Nephron (organoid): ENCODE measurements around the gene TMCO4.
A peak's percentile ranks its signal among the peaks of the same experiment; 100 is the strongest.

ENCODE experiments used
- H3K27ac Mint-ChIP-seq, 3 experiments: 2 replicates each; pipeline ENCODE4 v1.8.0; 2020; ENCODE audit warnings: mixed read lengths in 3 of 3, mild to moderate bottlenecking in 2 of 3, moderate library complexity in 1 of 3
- H3K27me3 Mint-ChIP-seq: 2 replicates; pipeline ENCODE4 v1.8.0; 2021; ENCODE audit warnings: low read depth, mild to moderate bottlenecking, moderate library complexity, mixed read lengths
- H3K36me3 Mint-ChIP-seq: 2 replicates; pipeline ENCODE4 v1.8.0; 2020; ENCODE audit warnings: low read depth, mixed read lengths
- H3K4me1 Mint-ChIP-seq: 2 replicates; pipeline ENCODE4 v1.8.0; 2020; ENCODE audit warnings: mixed read lengths
- H3K4me3 Mint-ChIP-seq, 3 experiments: 2 replicates each; pipeline ENCODE4 v1.8.0; 2020; ENCODE audit warnings: mild to moderate bottlenecking in 3 of 3, mixed read lengths in 3 of 3, moderate library complexity in 2 of 3
- H3K9me3 Mint-ChIP-seq: 2 replicates; pipeline ENCODE4 v1.8.0; 2020; ENCODE audit warnings: mixed read lengths
- TF ChIP-seq, protein P1 (sequence below), 3 experiments: fragments of 200-600 bp; sonication (generic); IDR thresholded peaks; one replicate each; pipeline ENCODE4 v1.5.0; 2021; ENCODE audit warnings: antibody characterized with exemption in 3 of 3; ENCODE audit not compliant: unreplicated experiment in 3 of 3

Gene TMCO4

DNA sequence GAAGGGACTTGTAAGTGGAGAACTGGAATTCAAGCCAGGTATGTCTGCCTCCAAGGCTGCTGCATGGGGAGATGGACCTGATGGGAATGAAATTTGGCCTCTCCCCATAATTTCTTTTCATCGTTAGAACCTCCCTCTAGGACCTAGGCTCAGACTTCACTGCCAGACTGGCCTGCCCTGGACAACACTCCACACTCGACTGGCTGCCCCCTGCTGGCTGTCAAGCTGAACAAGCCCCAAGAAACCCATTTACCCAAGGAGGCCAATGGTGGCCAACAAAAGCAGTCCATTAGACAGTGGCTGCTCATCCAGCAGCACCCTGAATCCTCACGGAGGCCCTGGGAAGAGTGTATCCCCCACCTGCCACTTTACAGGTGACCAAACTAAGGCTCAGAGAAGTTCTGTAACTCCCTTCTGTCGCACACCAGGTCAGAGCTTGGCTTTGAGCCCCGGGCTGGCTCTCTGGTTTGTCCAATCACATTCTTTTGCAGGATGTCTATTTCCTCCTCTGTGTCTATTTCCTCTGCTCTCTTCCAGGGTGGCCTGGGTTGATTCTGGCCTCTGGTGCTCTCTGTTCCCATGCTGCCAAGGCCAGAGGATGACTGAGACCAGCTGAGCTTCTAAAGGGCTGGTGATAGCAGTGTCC is 11.6 kb upstream of the TMCO4 start:
- H3K4me1 Mint-ChIP-seq = peaks cover 29% of the 10 kb centered on the region
- H3K9me3 Mint-ChIP-seq = peaks cover 7% of the 10 kb centered on the region
- no peaks in the 10 kb centered on the region for H3K36me3 Mint-ChIP-seq
- no peak overlapping the region for H3K27ac Mint-ChIP-seq
- no peak overlapping the region for H3K4me3 Mint-ChIP-seq
- TF ChIP-seq, protein P1, sequence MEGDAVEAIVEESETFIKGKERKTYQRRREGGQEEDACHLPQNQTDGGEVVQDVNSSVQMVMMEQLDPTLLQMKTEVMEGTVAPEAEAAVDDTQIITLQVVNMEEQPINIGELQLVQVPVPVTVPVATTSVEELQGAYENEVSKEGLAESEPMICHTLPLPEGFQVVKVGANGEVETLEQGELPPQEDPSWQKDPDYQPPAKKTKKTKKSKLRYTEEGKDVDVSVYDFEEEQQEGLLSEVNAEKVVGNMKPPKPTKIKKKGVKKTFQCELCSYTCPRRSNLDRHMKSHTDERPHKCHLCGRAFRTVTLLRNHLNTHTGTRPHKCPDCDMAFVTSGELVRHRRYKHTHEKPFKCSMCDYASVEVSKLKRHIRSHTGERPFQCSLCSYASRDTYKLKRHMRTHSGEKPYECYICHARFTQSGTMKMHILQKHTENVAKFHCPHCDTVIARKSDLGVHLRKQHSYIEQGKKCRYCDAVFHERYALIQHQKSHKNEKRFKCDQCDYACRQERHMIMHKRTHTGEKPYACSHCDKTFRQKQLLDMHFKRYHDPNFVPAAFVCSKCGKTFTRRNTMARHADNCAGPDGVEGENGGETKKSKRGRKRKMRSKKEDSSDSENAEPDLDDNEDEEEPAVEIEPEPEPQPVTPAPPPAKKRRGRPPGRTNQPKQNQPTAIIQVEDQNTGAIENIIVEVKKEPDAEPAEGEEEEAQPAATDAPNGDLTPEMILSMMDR (IDR thresholded peaks at IDR 0.05; ENCODE audit: unreplicated experiment in 3 of 3) = peak in 1 of 3 experiments; percentile 14
- H3K27me3 Mint-ChIP-seq = peaks cover 5% of the 10 kb centered on the region

GRCh38 chr1:19809044-19809750 is 9.5 kb upstream of the TMCO4 start:
- Mint-ChIP-seq H3K36me3 (no peaks in the 10 kb centered on the region), H3K9me3 (peaks cover 7% of the 10 kb centered on the region), H3K4me1 (peaks cover 16% of the 10 kb centered on the region), H3K27me3 (peaks cover 10% of the 10 kb centered on the region), H3K27ac (no peak overlapping the region), H3K4me3 (no peak overlapping the region)
- TF ChIP-seq, protein P1 (IDR thresholded peaks at IDR 0.05; ENCODE audit: unreplicated experiment in 3 of 3) = no peak

DNA sequence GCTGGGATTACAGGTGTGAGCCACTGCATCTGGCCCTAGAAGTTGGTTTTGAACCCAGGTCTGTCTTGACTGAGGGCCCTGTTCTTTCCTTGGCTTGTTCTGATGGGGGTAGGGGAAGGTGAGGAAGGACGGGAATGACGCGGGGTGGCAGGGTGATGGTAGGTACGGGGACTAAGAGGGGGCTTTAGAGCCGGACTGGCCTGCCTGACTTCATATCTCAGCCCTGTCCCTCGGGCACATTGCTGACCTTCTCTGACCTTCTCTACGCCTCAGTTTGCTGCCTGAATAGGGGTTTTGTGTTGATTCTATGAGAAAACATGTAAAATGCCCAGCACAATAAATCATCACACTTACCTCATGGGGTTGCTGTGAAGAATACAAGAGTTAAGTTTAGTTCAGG is 8.6 kb upstream of the TMCO4 start:
- peaks cover 10% of the 10 kb centered on the region for H3K27me3 Mint-ChIP-seq
- peaks cover 9% of the 10 kb centered on the region for H3K4me1 Mint-ChIP-seq
- H3K9me3 Mint-ChIP-seq = peaks cover 7% of the 10 kb centered on the region
- no peak overlapping the region for H3K4me3 Mint-ChIP-seq
- H3K27ac Mint-ChIP-seq = peak overlapping the region in 1 of 3 experiments; percentile 41
- TF ChIP-seq, protein P1 (IDR thresholded peaks at IDR 0.05; ENCODE audit: unreplicated experiment in 3 of 3) = no peak
- H3K36me3 Mint-ChIP-seq = no peaks in the 10 kb centered on the region

DNA sequence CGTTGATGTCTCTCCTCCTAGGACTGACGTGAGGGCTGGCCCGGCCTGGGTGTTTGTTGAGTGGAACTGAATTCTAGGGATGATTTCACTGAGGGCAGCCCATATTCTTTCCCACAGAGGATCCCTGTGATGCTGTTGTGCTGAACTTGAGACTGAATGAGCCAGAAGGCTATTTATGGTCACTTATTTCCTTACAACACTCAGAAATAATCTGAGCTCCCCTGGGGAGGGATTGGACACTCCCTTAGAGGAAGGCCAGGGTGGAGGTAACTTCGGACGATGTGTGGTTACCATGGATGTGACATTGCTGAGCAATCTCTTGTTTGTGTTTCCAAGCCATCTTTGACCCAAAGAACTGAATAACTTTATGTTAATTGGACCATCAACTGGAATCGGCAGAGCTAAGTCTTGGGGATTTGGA is 5.1 kb upstream of the TMCO4 start:
- no peak overlapping the region for H3K4me3 Mint-ChIP-seq
- H3K27me3 Mint-ChIP-seq = peaks cover 30% of the 10 kb centered on the region
- H3K36me3 Mint-ChIP-seq = no peaks in the 10 kb centered on the region
- peaks cover 5% of the 10 kb centered on the region for H3K9me3 Mint-ChIP-seq
- peak overlapping the region; percentile 47 to 89 (median 52) for H3K27ac Mint-ChIP-seq
- TF ChIP-seq, protein P1 (IDR thresholded peaks at IDR 0.05; ENCODE audit: unreplicated experiment in 3 of 3) = no peak
- peaks cover 6% of the 10 kb centered on the region for H3K4me1 Mint-ChIP-seq

GRCh38 chr1:19802269-19802668 is 2.6 kb upstream of the TMCO4 start:
- TF ChIP-seq, protein P1 (IDR thresholded peaks at IDR 0.05; ENCODE audit: unreplicated experiment in 3 of 3) = no peak
- H3K4me1 Mint-ChIP-seq = peaks cover 6% of the 10 kb centered on the region
- no peak overlapping the region for H3K4me3 Mint-ChIP-seq
- H3K9me3 Mint-ChIP-seq = no peaks in the 10 kb centered on the region
- H3K27ac Mint-ChIP-seq = peak overlapping the region in 2 of 3 experiments; percentile 0 to 50
- H3K36me3 Mint-ChIP-seq = no peaks in the 10 kb centered on the region
- H3K27me3 Mint-ChIP-seq = peaks cover 30% of the 10 kb centered on the region
